Skeletal muscle satellite cell (primary cell): ENCODE data around the gene DAGLA.
"Not testable (repeated sequence)": the region's sequence is repeated elsewhere in the genome, so short reads cannot be mapped to it uniquely, and the experiment has no call there.

Experiments
- H3K27me3 ChIP-seq: 2 replicates; pipeline ENCODE4 v1.7.0; 2013; ENCODE audit warnings: low read length; ENCODE audit not compliant: control insufficient read depth, insufficient read depth
- H3K36me3 ChIP-seq: 2 replicates; pipeline ENCODE4 v1.7.0; 2013; ENCODE audit warnings: mild to moderate bottlenecking, control low read depth, low read length; ENCODE audit not compliant: insufficient read depth
- H3K4me1 ChIP-seq: 2 replicates; pipeline ENCODE4 v1.7.0; 2013; ENCODE audit warnings: low read length; ENCODE audit not compliant: control insufficient read depth, insufficient read depth
- H3K4me2 ChIP-seq: 2 replicates; pipeline ENCODE4 v1.7.0; 2013; ENCODE audit warnings: mild to moderate bottlenecking, low read length
- H3K4me3 ChIP-seq: 2 replicates; pipeline ENCODE4 v1.7.0; 2013; ENCODE audit warnings: low read length
- H3K9ac ChIP-seq: 2 replicates; pipeline ENCODE4 v1.7.0; 2013; ENCODE audit warnings: mild to moderate bottlenecking, low read depth, low read length, moderate library complexity
- H3K9me3 ChIP-seq: replicated peaks from 2 replicates; pipeline ENCODE4 v1.7.0; 2013; ENCODE audit warnings: mild to moderate bottlenecking, control low read depth, low read length

Gene DAGLA

GRCh38 chr11:61650781-61651571 lies 29.2 kb upstream of the DAGLA start:
- Histone ChIP-seq H3K4me2 (no peak overlapping the region), H3K36me3 (no peaks in the 10 kb centered on the region), H3K4me1 (no peaks in the 10 kb centered on the region), H3K4me3 (no peak overlapping the region), H3K9me3 (no peaks in the 10 kb centered on the region), H3K9ac (no peak overlapping the region), H3K27me3 (peaks cover 19% of the 10 kb centered on the region)

GRCh38 chr11:61652135-61652534 lies 28.1 kb upstream of the DAGLA start:
- Histone ChIP-seq H3K9me3 (no peaks in the 10 kb centered on the region), H3K36me3 (no peaks in the 10 kb centered on the region)

GRCh38 chr11:61654397-61654829 lies 25.8 kb upstream of the DAGLA start:
- Histone ChIP-seq H3K9me3 (no peaks in the 10 kb centered on the region), H3K4me2 (no peak overlapping the region), H3K4me3 (no peak overlapping the region), H3K4me1 (no peaks in the 10 kb centered on the region), H3K36me3 (no peaks in the 10 kb centered on the region), H3K9ac (no peak overlapping the region), H3K27me3 (peaks cover 23% of the 10 kb centered on the region)

More at GRCh38 chr11:61652135-61652534, 28.1 kb upstream of the DAGLA start:
- H3K9ac ChIP-seq = no peak overlapping the region
- H3K4me3 ChIP-seq = no peak overlapping the region
- no peaks in the 10 kb centered on the region for H3K4me1 ChIP-seq
- peaks cover 19% of the 10 kb centered on the region for H3K27me3 ChIP-seq
- no peak overlapping the region for H3K4me2 ChIP-seq

GRCh38 chr11:61655266-61656159 lies 24.7 kb upstream of the DAGLA start:
- H3K4me1 ChIP-seq, H3K36me3 ChIP-seq, H3K9me3 ChIP-seq, H3K4me3 ChIP-seq, H3K4me2 ChIP-seq, H3K9ac ChIP-seq: not testable (repeated sequence)
- H3K27me3 ChIP-seq = peaks cover 25% of the 10 kb centered on the region

GRCh38 chr11:61656347-61657077 lies 23.7 kb upstream of the DAGLA start:
- Histone ChIP-seq H3K9ac (no peak overlapping the region), H3K4me1 (no peaks in the 10 kb centered on the region), H3K36me3 (no peaks in the 10 kb centered on the region), H3K27me3 (peaks cover 25% of the 10 kb centered on the region), H3K4me3 (no peak overlapping the region), H3K4me2 (no peak overlapping the region), H3K9me3 (no peaks in the 10 kb centered on the region)

- no peaks in the 10 kb centered on the region for H3K36me3 ChIP-seq
- H3K9me3 ChIP-seq = no peaks in the 10 kb centered on the region
- no peak overlapping the region for H3K9ac ChIP-seq
- H3K4me1 ChIP-seq = no peaks in the 10 kb centered on the region
- H3K27me3 ChIP-seq = peaks cover 23% of the 10 kb centered on the region
- no peak overlapping the region for H3K4me2 ChIP-seq
- H3K4me3 ChIP-seq = no peak overlapping the region
These were observed 22.5 kb upstream of the DAGLA start for GRCh38 chr11:61657566-61658290.

- Histone ChIP-seq H3K4me2 (no peak overlapping the region), H3K9me3 (no peaks in the 10 kb centered on the region), H3K36me3 (no peaks in the 10 kb centered on the region), H3K4me1 (no peaks in the 10 kb centered on the region), H3K27me3 (peaks cover 13% of the 10 kb centered on the region), H3K4me3 (no peak overlapping the region), H3K9ac (no peak overlapping the region)
These were observed 20.6 kb upstream of the DAGLA start for GRCh38 chr11:61659413-61660196.

GRCh38 chr11:61660997-61661396 lies 19.2 kb upstream of the DAGLA start:
- H3K27me3 ChIP-seq, H3K36me3 ChIP-seq, H3K9ac ChIP-seq, H3K4me1 ChIP-seq, H3K9me3 ChIP-seq, H3K4me3 ChIP-seq, H3K4me2 ChIP-seq: not testable (repeated sequence)

- H3K36me3 ChIP-seq = no peaks in the 10 kb centered on the region
- no peaks in the 10 kb centered on the region for H3K4me1 ChIP-seq
- H3K9me3 ChIP-seq = no peaks in the 10 kb centered on the region
- peaks cover 43% of the 10 kb centered on the region for H3K27me3 ChIP-seq
- H3K4me2 ChIP-seq = no peak overlapping the region
- H3K4me3 ChIP-seq = no peak overlapping the region
- no peak overlapping the region for H3K9ac ChIP-seq
These were observed 13.4 kb upstream of the DAGLA start for GRCh38 chr11:61666684-61667297.

- no peak overlapping the region for H3K4me2 ChIP-seq
- H3K4me3 ChIP-seq = no peak overlapping the region
- no peaks in the 10 kb centered on the region for H3K36me3 ChIP-seq
- no peak overlapping the region for H3K9ac ChIP-seq
- peaks cover 43% of the 10 kb centered on the region for H3K27me3 ChIP-seq
- H3K4me1 ChIP-seq = no peaks in the 10 kb centered on the region
- H3K9me3 ChIP-seq = no peaks in the 10 kb centered on the region
These were observed 12.4 kb upstream of the DAGLA start for GRCh38 chr11:61667684-61668305.
